IPS DF 6.9 (cell line): Measurements from ENCODE around the gene DYRK1A.
"Not testable (repeated sequence)": the region's sequence is repeated elsewhere in the genome, so short reads cannot be mapped to it uniquely, and the experiment has no call there.

Source experiments
- DNase-seq: peaks from one replicate; pipeline ENCODE4 v3.0.0-alpha.2; 2013; ENCODE audit warnings: low read depth, low spot score
- H3K27ac ChIP-seq: one replicate; pipeline ENCODE4 v1.5.1; 2013; ENCODE audit warnings: low read length, control low read depth
- H3K27me3 ChIP-seq: 2 replicates; pipeline ENCODE4 v1.6.1; 2013; ENCODE audit warnings: mild to moderate bottlenecking, low read length; ENCODE audit not compliant: control insufficient read depth, insufficient read depth
- H3K36me3 ChIP-seq: 2 replicates; pipeline ENCODE4 v1.6.1; 2013; ENCODE audit warnings: low read length; ENCODE audit not compliant: control insufficient read depth, insufficient read depth
- H3K4me1 ChIP-seq: 2 replicates; pipeline ENCODE4 v1.6.1; 2013; ENCODE audit warnings: low read length; ENCODE audit not compliant: control insufficient read depth, insufficient read depth
- H3K4me3 ChIP-seq: 2 replicates; pipeline ENCODE4 v1.5.1; 2013; ENCODE audit warnings: mild to moderate bottlenecking, low read length
- H3K9me3 ChIP-seq: 2 replicates; pipeline ENCODE4 v1.6.1; 2013; ENCODE audit warnings: low read length, inconsistent platforms; ENCODE audit not compliant: control insufficient read depth, insufficient read depth
- WGBS: extraction: QIAGEN DNeasy Blood & Tissue Kit; methylation state at CpG from one replicate; pipeline ENCODE4 v1.1.7; 2013; ENCODE audit warnings: mixed read lengths, missing lambda C conversion rate; ENCODE audit not compliant: insufficient read length, insufficient coverage; 5-methylcytosine and 5-hydroxymethylcytosine counted together

Gene DYRK1A

GRCh38 chr21:37366482-37367316, at the start of gene DYRK1A:
Gene DYRK1A (plus strand): TSS chr21:37366773. CDS start chr21:37420375, 53,602 bp downstream.
- peak; percentile 97 for DNase-seq
- no peaks in the 10 kb centered on the region for H3K27me3 ChIP-seq
- peak within 1 kb of the TSS; percentile 97 for H3K4me3 ChIP-seq
- no peaks in the 10 kb centered on the region for H3K9me3 ChIP-seq
- no peaks in the 10 kb centered on the region for H3K4me1 ChIP-seq
- no CpG with 5 or more reads among the region's 92 CpGs for WGBS
- no peaks in the 10 kb centered on the region for H3K36me3 ChIP-seq
- H3K27ac ChIP-seq, result no peak within 1 kb of the TSS

GRCh38 chr21:37319551-37319950, 47.0 kb upstream of the DYRK1A start:
- Histone ChIP-seq H3K27ac (no peak overlapping the region), H3K9me3 (no peaks in the 10 kb centered on the region), H3K4me3 (no peak overlapping the region), H3K36me3 (no peaks in the 10 kb centered on the region), H3K27me3 (no peaks in the 10 kb centered on the region), H3K4me1 (no peaks in the 10 kb centered on the region)
- no peak for DNase-seq
- WGBS, result no CpG with 5 or more reads among the region's 2 CpGs

- Histone ChIP-seq H3K4me1 (no peaks in the 10 kb centered on the region), H3K4me3 (no peak overlapping the region), H3K27me3 (no peaks in the 10 kb centered on the region), H3K9me3 (no peaks in the 10 kb centered on the region), H3K27ac (no peak overlapping the region), H3K36me3 (no peaks in the 10 kb centered on the region)
- WGBS, result no CpG with 5 or more reads among the region's 5 CpGs
- DNase-seq, result no peak
These were observed 44.5 kb upstream of the DYRK1A start for GRCh38 chr21:37322084-37322483.

GRCh38 chr21:37324558-37324957, 42.0 kb upstream of the DYRK1A start:
- no peak overlapping the region for H3K4me3 ChIP-seq
- no peak for DNase-seq
- H3K36me3 ChIP-seq, result no peaks in the 10 kb centered on the region
- no peak overlapping the region for H3K27ac ChIP-seq
- no peaks in the 10 kb centered on the region for H3K4me1 ChIP-seq
- H3K9me3 ChIP-seq, result no peaks in the 10 kb centered on the region
- no peaks in the 10 kb centered on the region for H3K27me3 ChIP-seq
- no CpG with 5 or more reads among the region's 2 CpGs for WGBS

GRCh38 chr21:37328147-37328546, 38.4 kb upstream of the DYRK1A start:
- not testable (repeated sequence) for H3K4me1 ChIP-seq, H3K27ac ChIP-seq, H3K9me3 ChIP-seq, H3K36me3 ChIP-seq, DNase-seq, H3K4me3 ChIP-seq, H3K27me3 ChIP-seq
- WGBS, result no CpG with 5 or more reads among the region's 7 CpGs

- H3K27me3 ChIP-seq, result no peaks in the 10 kb centered on the region
- H3K27ac ChIP-seq, result no peak overlapping the region
- no CpG with 5 or more reads among the region's 4 CpGs for WGBS
- H3K4me3 ChIP-seq, result no peak overlapping the region
- no peaks in the 10 kb centered on the region for H3K9me3 ChIP-seq
- DNase-seq, result no peak
- no peaks in the 10 kb centered on the region for H3K36me3 ChIP-seq
- H3K4me1 ChIP-seq, result no peaks in the 10 kb centered on the region
These were observed 35.2 kb upstream of the DYRK1A start for GRCh38 chr21:37331411-37331810.

GRCh38 chr21:37335053-37335452, 31.5 kb upstream of the DYRK1A start:
- no peaks in the 10 kb centered on the region for H3K36me3 ChIP-seq
- no CpG with 5 or more reads among the region's 5 CpGs for WGBS
- no peak overlapping the region for H3K4me3 ChIP-seq
- no peaks in the 10 kb centered on the region for H3K9me3 ChIP-seq
- no peak overlapping the region for H3K27ac ChIP-seq
- no peaks in the 10 kb centered on the region for H3K4me1 ChIP-seq
- no peak for DNase-seq
- H3K27me3 ChIP-seq, result no peaks in the 10 kb centered on the region

GRCh38 chr21:37337179-37337578, 29.4 kb upstream of the DYRK1A start:
- no peak for DNase-seq
- Histone ChIP-seq H3K4me3 (no peak overlapping the region), H3K27me3 (no peaks in the 10 kb centered on the region), H3K4me1 (no peaks in the 10 kb centered on the region), H3K9me3 (no peaks in the 10 kb centered on the region), H3K36me3 (no peaks in the 10 kb centered on the region), H3K27ac (no peak overlapping the region)
- WGBS, result no CpG with 5 or more reads among the region's 4 CpGs

GRCh38 chr21:37337831-37338230, 28.7 kb upstream of the DYRK1A start:
- H3K9me3 ChIP-seq, result no peaks in the 10 kb centered on the region
- H3K27ac ChIP-seq, result no peak overlapping the region
- no peaks in the 10 kb centered on the region for H3K36me3 ChIP-seq
- no CpG with 5 or more reads among the region's 2 CpGs for WGBS
- DNase-seq, result no peak
- H3K4me1 ChIP-seq, result no peaks in the 10 kb centered on the region
- H3K4me3 ChIP-seq, result no peak overlapping the region
- no peaks in the 10 kb centered on the region for H3K27me3 ChIP-seq

- WGBS, result no CpG with 5 or more reads among the region's 11 CpGs
- H3K27me3 ChIP-seq, result no peaks in the 10 kb centered on the region
- no peak for DNase-seq
- no peak overlapping the region for H3K4me3 ChIP-seq
- H3K4me1 ChIP-seq, result no peaks in the 10 kb centered on the region
- no peak overlapping the region for H3K27ac ChIP-seq
- no peaks in the 10 kb centered on the region for H3K9me3 ChIP-seq
- H3K36me3 ChIP-seq, result no peaks in the 10 kb centered on the region
These were observed 27.7 kb upstream of the DYRK1A start for GRCh38 chr21:37338671-37339551.
